Fibroblast of lung (primary cell): ENCODE measurements around the gene DNMT3B. TPM values are rescaled to one million over a fixed set of nuclear protein-coding genes. Genes with fewer than 3 reads are reported as not detected.

Experiments used
- DNase-seq, 2 donors: peaks; one replicate each; pipeline versions ENCODE4 v3.0.0 to v3.0.0-alpha.2; 2010; ENCODE audit warnings: low read depth in 2 of 2
- H2AFZ ChIP-seq: 2 replicates; pipeline ENCODE4 v1.5.1; 2012; ENCODE audit warnings: low read length, control low read depth, inconsistent platforms
- H3K27ac ChIP-seq: 2 replicates; pipeline ENCODE4 v1.5.1; 2011; ENCODE audit warnings: low read length, control low read depth; ENCODE audit not compliant: insufficient read depth
- H3K27me3 ChIP-seq: 2 replicates; pipeline ENCODE4 v1.5.1; 2011; ENCODE audit warnings: mild to moderate bottlenecking, low read length; ENCODE audit not compliant: control insufficient read depth, insufficient read depth
- H3K36me3 ChIP-seq: 2 replicates; pipeline ENCODE4 v1.5.1; 2011; ENCODE audit warnings: low read length; ENCODE audit not compliant: control insufficient read depth, insufficient read depth
- H3K4me1 ChIP-seq: 2 replicates; pipeline ENCODE4 v1.5.1; 2011; ENCODE audit warnings: low read length; ENCODE audit not compliant: control insufficient read depth, insufficient read depth; ENCODE audit errors: extremely low read depth
- H3K4me2 ChIP-seq: 2 replicates; pipeline ENCODE4 v1.5.1; 2011; ENCODE audit warnings: low read length, control low read depth; ENCODE audit not compliant: insufficient read depth; ENCODE audit errors: extremely low read depth
- H3K4me3 ChIP-seq, 4 experiments: fragments of 200-600 bp in 1 of 4; sonication (generic) in 1 of 4; replicated peaks in 1 of 4; 2 replicates each; pipeline ENCODE4 v1.5.1; 2011 to 2016; ENCODE audit warnings: low read length in 4 of 4, low read depth in 3 of 4, mild to moderate bottlenecking in 3 of 4, control low read depth in 2 of 4, inconsistent platforms in 1 of 4, mixed read lengths in 1 of 4; ENCODE audit not compliant: insufficient read depth in 1 of 4; ENCODE audit errors: control extremely low read depth in 1 of 4
- H3K79me2 ChIP-seq: 2 replicates; pipeline ENCODE4 v1.5.1; 2012; ENCODE audit warnings: mild to moderate bottlenecking, low read length, inconsistent platforms; ENCODE audit not compliant: control insufficient read depth, insufficient read depth
- H3K9ac ChIP-seq: 2 replicates; pipeline ENCODE4 v1.5.1; 2011; ENCODE audit warnings: mild to moderate bottlenecking, low read length, control low read depth; ENCODE audit not compliant: insufficient read depth
- H3K9me3 ChIP-seq: 2 replicates; pipeline ENCODE4 v1.5.1; 2012; ENCODE audit warnings: low read depth, low read length; ENCODE audit not compliant: control insufficient read depth, insufficient read depth
- H4K20me1 ChIP-seq: 2 replicates; pipeline ENCODE4 v1.5.1; 2011; ENCODE audit warnings: low read length; ENCODE audit not compliant: control insufficient read depth, insufficient read depth; ENCODE audit errors: extremely low read depth
- EZH2 ChIP-seq: IDR thresholded peaks from 2 replicates; pipeline ENCODE4 v1.5.1; 2012; ENCODE audit warnings: low read length, control low read depth, mild to moderate bottlenecking; ENCODE audit errors: missing control alignments
- polyA plus RNA-seq, 2 donors: library from polyadenylated mRNA; depleted of rRNA in 1 of 2; stranded (reverse) in 1 of 2; unstranded in 1 of 2; fragments of >200 nt; gene quantifications; 2 replicates each; pipeline ENCODE4 v1.2.1, GENCODE V29; 2011 to 2012; ENCODE audit warnings: missing spikeins in 1 of 2
- total RNA-seq: library from RNA; depleted of rRNA; stranded (reverse); fragments of >200 nt; gene quantifications from 2 replicates; pipeline ENCODE4 v1.2.1, GENCODE V29; 2014
- TF ChIP-seq, protein P1 (sequence below), 2 donors: IDR thresholded peaks in 1 of 2; conservative IDR thresholded peaks in 1 of 2; 1 replicate in 1 of 2; 2 replicates in 1 of 2; pipeline ENCODE4 v1.5.1; 2011 to 2012; ENCODE audit warnings: low read length in 2 of 2, control low read depth in 1 of 2, inconsistent platforms in 1 of 2, low read depth in 1 of 2, mild to moderate bottlenecking in 1 of 2

Gene DNMT3B
- total and polyA plus RNA-seq, 2 donors (not counting 1 experiment from before 2014, with no cell fraction given): 1.1 to 3.1 TPM

GRCh38 chr20:32820698-32821377, 58.7 kb downstream of the DNMT3B start:
- Histone ChIP-seq H4K20me1 (no peaks in the 10 kb centered on the region), H3K36me3 (no peaks in the 10 kb centered on the region), H3K4me2 (peak overlapping the region; percentile 97), H3K4me3 (peak overlapping the region; percentile 75 to 89 (median 82)), H3K9me3 (no peaks in the 10 kb centered on the region), H3K79me2 (peaks cover 59% of the 10 kb centered on the region), H3K27me3 (no peaks in the 10 kb centered on the region), H3K4me1 (peaks cover 22% of the 10 kb centered on the region), H3K9ac (peak overlapping the region; percentile 82), H3K27ac (peak overlapping the region; percentile 86), H2AFZ (no peak overlapping the region)
- TF ChIP-seq EZH2: no peak
- TF ChIP-seq, protein P1, sequence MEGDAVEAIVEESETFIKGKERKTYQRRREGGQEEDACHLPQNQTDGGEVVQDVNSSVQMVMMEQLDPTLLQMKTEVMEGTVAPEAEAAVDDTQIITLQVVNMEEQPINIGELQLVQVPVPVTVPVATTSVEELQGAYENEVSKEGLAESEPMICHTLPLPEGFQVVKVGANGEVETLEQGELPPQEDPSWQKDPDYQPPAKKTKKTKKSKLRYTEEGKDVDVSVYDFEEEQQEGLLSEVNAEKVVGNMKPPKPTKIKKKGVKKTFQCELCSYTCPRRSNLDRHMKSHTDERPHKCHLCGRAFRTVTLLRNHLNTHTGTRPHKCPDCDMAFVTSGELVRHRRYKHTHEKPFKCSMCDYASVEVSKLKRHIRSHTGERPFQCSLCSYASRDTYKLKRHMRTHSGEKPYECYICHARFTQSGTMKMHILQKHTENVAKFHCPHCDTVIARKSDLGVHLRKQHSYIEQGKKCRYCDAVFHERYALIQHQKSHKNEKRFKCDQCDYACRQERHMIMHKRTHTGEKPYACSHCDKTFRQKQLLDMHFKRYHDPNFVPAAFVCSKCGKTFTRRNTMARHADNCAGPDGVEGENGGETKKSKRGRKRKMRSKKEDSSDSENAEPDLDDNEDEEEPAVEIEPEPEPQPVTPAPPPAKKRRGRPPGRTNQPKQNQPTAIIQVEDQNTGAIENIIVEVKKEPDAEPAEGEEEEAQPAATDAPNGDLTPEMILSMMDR (conservative IDR thresholded peaks at IDR 0.05 in 1 of 2, IDR thresholded peaks at IDR 0.05 in 1 of 2; ENCODE audit: low read depth in 1 of 2, low read length in 2 of 2): no peak
- DNase-seq: peak in 1 of 2 donors; percentile 19

DNA sequence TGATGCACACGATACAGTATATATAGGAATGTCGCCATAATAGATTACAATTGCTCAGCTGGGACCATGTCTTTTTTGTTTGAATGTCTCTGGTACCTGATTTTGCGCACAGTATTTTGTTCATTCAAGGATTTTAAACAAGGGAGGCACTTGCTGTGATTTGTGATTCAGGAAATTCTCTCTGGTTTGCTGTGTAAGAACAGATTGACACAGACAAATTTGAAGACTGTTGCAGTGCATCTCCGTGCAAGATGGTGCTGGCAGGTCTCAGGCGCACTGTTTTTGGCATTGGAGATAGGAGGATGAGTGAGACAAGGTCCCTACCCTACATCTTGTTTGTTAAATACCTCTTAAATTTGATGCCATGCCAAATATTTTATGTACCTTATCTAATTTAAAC, 60.0 kb downstream of the DNMT3B start:
- peaks cover 4% of the 10 kb centered on the region for H3K36me3 ChIP-seq
- no peak overlapping the region for H2AFZ ChIP-seq
- no peak overlapping the region for H3K9ac ChIP-seq
- H4K20me1 ChIP-seq: no peaks in the 10 kb centered on the region
- H3K27me3 ChIP-seq: no peaks in the 10 kb centered on the region
- peak overlapping the region; percentile 15 for H3K27ac ChIP-seq
- H3K79me2 ChIP-seq: peaks cover 68% of the 10 kb centered on the region
- H3K4me1 ChIP-seq: peaks cover 22% of the 10 kb centered on the region
- H3K9me3 ChIP-seq: no peaks in the 10 kb centered on the region
- no peak for DNase-seq
- H3K4me2 ChIP-seq: peak overlapping the region; percentile 97
- H3K4me3 ChIP-seq: peak overlapping the region in 2 of 4 experiments; percentile 5 to 21
- TF ChIP-seq EZH2: no peak
- TF ChIP-seq, protein P1 (conservative IDR thresholded peaks at IDR 0.05 in 1 of 2, IDR thresholded peaks at IDR 0.05 in 1 of 2; ENCODE audit: low read depth in 1 of 2, low read length in 2 of 2): no peak

GRCh38 chr20:32823078-32823477, 60.9 kb downstream of the DNMT3B start:
- peak overlapping the region; percentile 60 for H3K4me2 ChIP-seq
- peak overlapping the region in 2 of 4 experiments; percentile 1 to 21 for H3K4me3 ChIP-seq
- peaks cover 73% of the 10 kb centered on the region for H3K79me2 ChIP-seq
- peaks cover 4% of the 10 kb centered on the region for H3K36me3 ChIP-seq
- DNase-seq: peak; percentile 82 to 83
- H3K4me1 ChIP-seq: peaks cover 22% of the 10 kb centered on the region
- H3K27me3 ChIP-seq: no peaks in the 10 kb centered on the region
- no peaks in the 10 kb centered on the region for H4K20me1 ChIP-seq
- no peak overlapping the region for H2AFZ ChIP-seq
- TF ChIP-seq, protein P1 (conservative IDR thresholded peaks at IDR 0.05 in 1 of 2, IDR thresholded peaks at IDR 0.05 in 1 of 2; ENCODE audit: low read depth in 1 of 2, low read length in 2 of 2): peak in 1 of 2 donors; percentile 30
- no peak for TF ChIP-seq EZH2
- no peaks in the 10 kb centered on the region for H3K9me3 ChIP-seq
- H3K27ac ChIP-seq: peak overlapping the region; percentile 64
- no peak overlapping the region for H3K9ac ChIP-seq
